Heart right ventricle (tissue), 16 donors: ENCODE measurements around the gene MLYCD. TPM values are rescaled to one million over a fixed set of nuclear protein-coding genes. Genes with fewer than 3 reads are reported as not detected.
"Not testable (repeated sequence)": the region's sequence is repeated elsewhere in the genome, so short reads cannot be mapped to it uniquely, and the experiment has no call there.

Experiments used
- ATAC-seq, 8 donors: fragments of 200-7000 bp; cut with Tn5 transposase; one replicate each; pipeline ENCODE4 v1.9.1; 2020; ENCODE audit warnings: mild to moderate bottlenecking in 8 of 8, moderate library complexity in 8 of 8, moderate number of reproducible peaks in 1 of 8
- DNase-seq, 2 donors: peaks; one replicate each; pipeline ENCODE4 v3.0.0-alpha.2; 2020
- H3K27ac ChIP-seq, 10 donors: fragments of 200-600 bp; sonication (generic) in 2 of 10; one replicate each; pipeline versions ENCODE4 v1.5.0 to v1.8.0; 2020 to 2022; ENCODE audit warnings: mild to moderate bottlenecking in 3 of 10
- H3K27me3 ChIP-seq, 7 donors: fragments of 200-600 bp; one replicate each; pipeline ENCODE4 v1.8.0; 2021 to 2022; ENCODE audit warnings: mild to moderate bottlenecking in 2 of 7
- H3K36me3 ChIP-seq, 9 donors: fragments of 200-600 bp; sonication (generic) in 1 of 9; one replicate each; pipeline versions ENCODE4 v1.5.0 to v1.8.0; 2020 to 2022; ENCODE audit warnings: mild to moderate bottlenecking in 2 of 9
- H3K4me1 ChIP-seq, 9 donors: fragments of 200-600 bp; sonication (generic) in 1 of 9; one replicate each; pipeline versions ENCODE4 v1.5.0 to v1.8.0; 2020 to 2022; ENCODE audit warnings: mild to moderate bottlenecking in 4 of 9
- H3K4me3 ChIP-seq, 10 donors: fragments of 200-600 bp; sonication (generic) in 2 of 10; one replicate each; pipeline versions ENCODE4 v1.5.0 to v1.8.0; 2020 to 2022; ENCODE audit warnings: mild to moderate bottlenecking in 7 of 10, moderate library complexity in 2 of 10
- H3K9me3 ChIP-seq, 11 donors: fragments of 200-600 bp in 10 of 11; sonication (generic) in 2 of 11; one replicate each; pipeline versions ENCODE4 v1.5.0 to v1.8.0; 2013 to 2022; ENCODE audit warnings: mild to moderate bottlenecking in 2 of 11, control low read depth in 1 of 11, moderate library complexity in 1 of 11
- WGBS, 2 donors: extraction: QIAGEN DNeasy Blood & Tissue Kit; methylation state at CpG; one replicate each; pipeline ENCODE4 v1.1.7; 2013; ENCODE audit warnings: inconsistent platforms in 1 of 2; 5-methylcytosine and 5-hydroxymethylcytosine counted together
- intact Hi-C, 10 donors: fragments of 100-400 bp; cut with DNase I; formaldehyde crosslinking; loops; one replicate each; pipeline versions ENCODE4 v1.11.1 to v1.14.2; 2022
- polyA plus RNA-seq, 2 donors: library from polyadenylated mRNA; stranded (reverse); fragments of 200-250 nt; gene quantifications; one replicate each; pipeline ENCODE4 v1.2.3, GENCODE V29; 2013
- total RNA-seq, 10 donors: library from RNA; stranded (reverse); fragmentation: NEBNext Ultra II Directional in 3 of 10; extraction: Animal tissue kit (Norgen Biotek cat#: 25700) in 3 of 10; gene quantifications; one replicate each; pipeline versions ENCODE4 v1.2.1 to v1.2.4, GENCODE V29; 2021 to 2023
- TF ChIP-seq, protein P1 (sequence below), 9 donors: fragments of 200-600 bp; sonication (generic) in 2 of 9; IDR thresholded peaks; one replicate each; pipeline versions ENCODE4 v1.5.0 to v1.8.0; 2021 to 2022; ENCODE audit warnings: antibody characterized with exemption in 9 of 9, mild to moderate bottlenecking in 5 of 9, moderate library complexity in 1 of 9
- donor health status: Arrhythmogenic right ventricular cardiomyopathy.
- donor health status: ischemic (EF 13 %, LVEDD 7.1; RV severe dilation, severe dysfunction).
- donor health status: healthy with polysubstance abuse.
- donor health status: DM: no; HTN: yes; CAD: no.
- donor health status: DM: no; HTN: no; CAD: no.
- donor health status: ischemic (EF 25% LVEDD 6.9; RV normal size, moderate dysfunction).
- donor health status: ischemic (EF 25% LVEDD 5.7; RV mildly dilated, moderate dysfunction).
- donor health status: healthy.
- donor health status: DM: yes; HTN: yes; CAD: no.
- donor health status: Ischemic cardiomyopathy.
- donor health status: ischemic (EF 35%, LVEDD 5.7; RV mildly dilated, moderate dysfunction).
- donor health status: nonischemic (EF 11% LVEDD 7.7; RV severe dilation, severe dysfunction).
- donor health status: DM: yes; HTN: yes; CAD: no.
- donor health status: PGD.
- donor health status: ischemic (EF 29% LVEDD 5.4; RV normal size, mild dysfunction).
- donor health status: nonischemic (EF 23%, LVEDD 6.1; RV moderate dilation, normal function).

MLYCD gene
- total and polyA plus RNA-seq, 12 donors = 13.5 to 58.0 (median 38.6) TPM

DNA sequence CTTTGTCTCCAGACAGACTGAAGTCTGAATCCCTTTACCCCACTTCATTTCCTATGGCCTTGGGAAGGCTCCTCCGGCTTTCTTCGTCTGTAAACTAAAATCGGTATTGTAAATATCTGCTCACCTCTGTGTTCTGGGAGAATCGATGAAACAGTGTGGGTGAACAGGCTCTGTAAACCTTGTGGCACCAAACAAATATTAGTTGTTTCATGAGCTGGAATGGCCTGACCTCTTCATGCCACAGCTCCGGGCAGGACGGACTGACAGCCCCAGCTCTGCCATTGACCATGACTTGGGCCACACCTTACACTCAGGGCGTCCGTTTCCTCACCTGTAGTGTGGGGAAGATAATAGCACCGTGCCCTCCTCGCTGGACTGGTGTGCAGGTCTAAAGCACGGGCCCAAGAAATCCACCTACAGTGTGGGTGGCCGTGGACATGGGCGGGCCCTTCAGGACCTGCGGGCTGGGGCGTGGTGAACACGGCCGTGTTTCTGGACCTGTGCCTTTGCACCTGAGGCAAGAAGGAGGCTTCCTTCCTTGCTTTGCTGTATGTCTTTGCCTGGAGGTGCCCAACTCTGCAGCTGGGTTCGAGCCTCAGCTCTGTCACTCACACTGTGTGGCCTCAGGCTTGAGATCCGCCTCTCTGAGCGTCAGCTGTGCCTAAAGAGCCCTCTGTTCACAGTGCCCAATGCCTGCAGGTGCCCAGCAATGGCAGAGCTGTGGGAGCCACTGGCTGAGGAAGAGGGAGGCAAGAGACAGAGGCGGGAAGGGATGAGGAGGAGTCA is 48.1 kb downstream of the MLYCD start:
- intact Hi-C loops = no loop called here
- WGBS, 2 donors = 91% methylated on average over 21 of the region's 21 CpGs
- DNase-seq (no peak), ATAC-seq (peak in 1 of 8 donors; percentile 18)
- TF ChIP-seq, protein P1, sequence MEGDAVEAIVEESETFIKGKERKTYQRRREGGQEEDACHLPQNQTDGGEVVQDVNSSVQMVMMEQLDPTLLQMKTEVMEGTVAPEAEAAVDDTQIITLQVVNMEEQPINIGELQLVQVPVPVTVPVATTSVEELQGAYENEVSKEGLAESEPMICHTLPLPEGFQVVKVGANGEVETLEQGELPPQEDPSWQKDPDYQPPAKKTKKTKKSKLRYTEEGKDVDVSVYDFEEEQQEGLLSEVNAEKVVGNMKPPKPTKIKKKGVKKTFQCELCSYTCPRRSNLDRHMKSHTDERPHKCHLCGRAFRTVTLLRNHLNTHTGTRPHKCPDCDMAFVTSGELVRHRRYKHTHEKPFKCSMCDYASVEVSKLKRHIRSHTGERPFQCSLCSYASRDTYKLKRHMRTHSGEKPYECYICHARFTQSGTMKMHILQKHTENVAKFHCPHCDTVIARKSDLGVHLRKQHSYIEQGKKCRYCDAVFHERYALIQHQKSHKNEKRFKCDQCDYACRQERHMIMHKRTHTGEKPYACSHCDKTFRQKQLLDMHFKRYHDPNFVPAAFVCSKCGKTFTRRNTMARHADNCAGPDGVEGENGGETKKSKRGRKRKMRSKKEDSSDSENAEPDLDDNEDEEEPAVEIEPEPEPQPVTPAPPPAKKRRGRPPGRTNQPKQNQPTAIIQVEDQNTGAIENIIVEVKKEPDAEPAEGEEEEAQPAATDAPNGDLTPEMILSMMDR (IDR thresholded peaks at IDR 0.05) = no peak
- no peaks in the 10 kb centered on the region for H3K36me3 ChIP-seq
- no peaks in the 10 kb centered on the region for H3K27me3 ChIP-seq
- H3K9me3 ChIP-seq = no peaks in the 10 kb centered on the region
- H3K4me3 ChIP-seq = no peak overlapping the region
- peaks cover 0 to 10% (median 0%) of the 10 kb centered on the region in 9 donors for H3K4me1 ChIP-seq
- H3K27ac ChIP-seq = no peak overlapping the region

DNA sequence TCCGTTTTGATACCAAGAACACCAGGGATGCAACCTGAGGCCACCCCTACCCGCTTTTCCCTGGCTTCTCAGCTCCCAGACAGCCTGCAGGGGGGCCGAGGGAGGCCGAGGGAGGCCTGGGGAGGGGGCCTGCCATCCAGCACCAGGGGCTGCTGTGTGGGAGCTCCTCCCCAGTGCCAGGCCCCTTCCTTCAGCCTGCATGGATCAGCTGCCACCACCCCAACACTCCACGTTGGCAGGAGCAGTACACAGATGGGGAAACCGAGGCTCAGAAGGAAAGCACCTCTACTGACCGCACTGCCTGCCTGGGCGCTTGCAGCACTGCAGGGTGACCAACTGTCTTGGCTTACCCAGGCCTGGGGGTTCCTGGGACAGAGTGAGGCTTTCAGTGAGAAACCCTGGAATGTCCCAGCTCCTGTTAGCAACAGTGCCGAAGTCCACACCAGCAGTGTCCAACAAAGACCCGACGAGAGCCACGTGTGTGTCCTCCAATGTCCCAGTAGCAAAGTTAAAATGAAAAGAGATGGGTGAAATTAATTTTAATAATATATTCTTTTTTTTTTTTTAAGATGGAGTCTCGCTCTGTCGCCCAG is 48.8 kb downstream of the MLYCD start:
- TF ChIP-seq, protein P1 (IDR thresholded peaks at IDR 0.05) = no peak
- no peak overlapping the region for H3K27ac ChIP-seq
- no peak for DNase-seq
- H3K36me3 ChIP-seq = no peaks in the 10 kb centered on the region
- H3K9me3 ChIP-seq = no peaks in the 10 kb centered on the region
- intact Hi-C loops = no loop called here
- no peak overlapping the region for H3K4me3 ChIP-seq
- WGBS, 2 donors = 91 to 93% methylated on average over 14 of the region's 14 CpGs
- ATAC-seq = no peak
- peaks cover 2 to 16% (median 5%) of the 10 kb centered on the region in 9 donors for H3K4me1 ChIP-seq
- H3K27me3 ChIP-seq = no peaks in the 10 kb centered on the region

DNA sequence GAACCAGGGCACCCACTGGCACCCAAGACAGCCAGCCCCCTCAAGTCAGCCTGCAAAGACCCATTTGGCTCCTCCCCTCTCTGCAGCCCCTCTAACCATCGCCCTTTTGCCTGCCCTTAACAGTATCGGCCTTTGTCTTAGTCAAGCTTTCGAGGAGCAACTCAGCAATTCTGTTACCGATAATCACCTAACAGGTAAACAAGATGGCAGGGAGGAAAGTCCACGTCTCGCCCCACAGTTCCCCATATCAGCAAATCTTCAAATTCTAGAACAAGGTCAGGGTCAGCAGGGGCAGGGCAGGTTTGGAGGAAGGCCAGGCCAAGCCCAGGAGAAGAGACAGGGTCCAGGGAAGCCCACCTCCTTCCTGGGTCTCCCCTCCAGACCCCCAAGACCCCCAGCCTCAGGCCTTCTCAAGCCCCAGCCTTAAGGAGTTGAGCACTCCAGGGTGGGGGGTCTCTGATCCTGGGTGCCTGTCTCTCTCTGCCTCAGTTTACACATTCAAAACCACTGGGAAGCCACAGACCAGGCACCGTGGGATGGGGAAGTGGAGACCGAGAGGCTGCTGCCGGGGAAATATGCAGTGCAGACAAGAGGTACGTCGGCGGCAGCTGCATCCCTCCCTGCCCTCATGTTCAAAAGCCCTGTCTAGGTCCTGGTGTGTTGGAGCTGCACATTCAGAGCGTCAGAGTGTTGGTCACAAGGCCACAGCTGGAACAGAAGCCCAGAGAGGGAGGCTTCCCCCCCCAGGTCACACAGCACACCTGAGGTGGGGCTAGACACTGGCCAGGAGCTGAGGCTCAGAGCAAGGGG is 50.2 kb downstream of the MLYCD start:
- H3K4me1 ChIP-seq = peaks cover 7 to 20% (median 18%) of the 10 kb centered on the region in 9 donors
- intact Hi-C loops = no loop called here
- H3K36me3 ChIP-seq = no peaks in the 10 kb centered on the region
- H3K27ac ChIP-seq = no peak overlapping the region
- H3K27me3 ChIP-seq = no peaks in the 10 kb centered on the region
- no peaks in the 10 kb centered on the region for H3K9me3 ChIP-seq
- WGBS, 2 donors = 87 to 95% methylated on average over 13 of the region's 13 CpGs
- no peak for DNase-seq
- ATAC-seq = no peak
- TF ChIP-seq, protein P1 (IDR thresholded peaks at IDR 0.05) = no peak
- no peak overlapping the region for H3K4me3 ChIP-seq

DNA sequence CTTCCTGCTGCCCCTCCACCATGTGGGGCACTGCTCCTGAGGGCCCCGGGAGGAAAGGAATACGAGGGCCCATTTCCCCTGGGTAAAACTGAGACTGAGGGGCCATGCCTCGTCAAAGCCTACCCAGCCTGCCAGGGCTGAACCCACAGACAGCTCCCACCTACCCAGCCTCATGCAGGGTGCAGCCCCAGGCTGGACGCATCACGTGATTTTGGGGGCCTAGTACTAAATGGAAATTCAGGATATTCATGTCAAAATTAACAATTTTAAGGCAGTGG is 50.7 kb downstream of the MLYCD start:
- peaks cover 10 to 26% (median 23%) of the 10 kb centered on the region in 9 donors for H3K4me1 ChIP-seq
- no peaks in the 10 kb centered on the region for H3K36me3 ChIP-seq
- no peak overlapping the region for H3K27ac ChIP-seq
- H3K4me3 ChIP-seq = no peak overlapping the region
- DNase-seq (no peak), ATAC-seq (no peak)
- no peaks in the 10 kb centered on the region for H3K9me3 ChIP-seq
- WGBS, 2 donors = 85 to 90% methylated on average over 5 of the region's 5 CpGs
- intact Hi-C loops = loop anchor here in 4 of 10 donors (5.0 to 10.0 kb wide), 3 partner anchors 37 to 535 kb away; partner anchors contain the start of gene TAF1C (in 1 of the 4)
- H3K27me3 ChIP-seq = no peaks in the 10 kb centered on the region
- TF ChIP-seq, protein P1 (IDR thresholded peaks at IDR 0.05) = no peak

DNA sequence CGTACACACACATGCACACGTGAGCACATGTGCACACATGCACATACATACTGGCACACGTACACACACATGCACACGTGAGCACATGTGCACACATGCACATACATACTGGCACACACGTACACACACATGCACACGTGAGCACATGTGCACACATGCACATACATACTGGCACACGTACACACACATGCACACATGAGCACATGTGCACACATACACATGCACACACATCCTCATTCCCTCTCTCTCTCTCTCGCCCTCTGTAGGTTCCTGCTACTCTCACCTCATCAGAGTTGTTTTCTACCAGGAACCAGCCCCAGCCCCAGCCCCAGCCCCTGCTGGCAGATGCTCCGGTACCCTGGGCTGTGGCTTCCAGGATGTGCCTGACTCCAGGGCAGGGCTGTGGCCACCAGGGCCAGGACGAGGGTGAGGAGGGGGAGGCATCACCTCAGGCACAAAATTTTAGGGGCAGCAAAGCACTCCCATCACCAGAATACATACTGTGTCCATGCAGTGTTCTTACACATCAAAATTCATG is 52.0 kb downstream of the MLYCD start:
- peaks cover 11 to 38% (median 31%) of the 10 kb centered on the region in 9 donors for H3K4me1 ChIP-seq
- not testable (repeated sequence) for H3K36me3 ChIP-seq, ATAC-seq, DNase-seq, H3K9me3 ChIP-seq, H3K27ac ChIP-seq, H3K27me3 ChIP-seq, H3K4me3 ChIP-seq
- intact Hi-C loops = loop anchor here in 4 of 10 donors (5.0 to 10.0 kb wide), 3 partner anchors 39 to 534 kb away; partner anchors contain the start of gene TAF1C (in 1 of the 4)
- 64 to 73% methylated on average over 9 to 10 of the region's 10 CpGs for WGBS, 2 donors
